H1 (cell line): ENCODE data around the gene U2SURP. TPM values are rescaled to one million over a fixed set of nuclear protein-coding genes. Genes with fewer than 3 reads are reported as not detected.
A peak's percentile ranks its signal among the peaks of the same experiment; 100 is the strongest.

Source experiments
- CTCF ChIA-PET: fragments of 300-600 bp; sonication (Branson Sonifier 250); formaldehyde crosslinking; loops from one replicate; lab custom pipeline; 2021; ENCODE audit not compliant: partially characterized antibody; lab: Charles Lee
- POLR2A ChIA-PET: fragments of 300-600 bp; sonication (Branson Sonifier 250); formaldehyde crosslinking; loops from one replicate; lab custom pipeline; 2021; ENCODE audit warnings: inconsistent platforms; ENCODE audit not compliant: partially characterized antibody; lab: Charles Lee
- DNase-seq, 2 experiments: peaks; one replicate each; pipeline versions ENCODE4 v3.0.0 to v3.0.0-alpha.2; 2010 to 2022; ENCODE audit warnings: low spot score in 2 of 2, low read depth in 1 of 2, mixed read lengths in 1 of 2
- FAIRE-seq: peaks from 2 replicates; lab custom pipeline; 2011; peaks lifted over from hg19 to GRCh38; lab: Jason Lieb, UNC
- H2AFZ ChIP-seq: 2 replicates; pipeline ENCODE4 v1.8.1; 2012; ENCODE audit warnings: low read length, inconsistent platforms
- H2AK5ac ChIP-seq: 2 replicates; pipeline ENCODE4 v1.6.1; 2013; ENCODE audit warnings: low read depth, low read length
- H2BK120ac ChIP-seq: replicated peaks from 2 replicates; pipeline ENCODE3; 2013; ENCODE audit warnings: low read depth, low read length, inconsistent platforms
- H2BK12ac ChIP-seq: 2 replicates; pipeline ENCODE4 v1.6.1; 2013; ENCODE audit warnings: low read depth, low read length
- H2BK15ac ChIP-seq: 2 replicates; pipeline ENCODE4 v1.6.1; 2013; ENCODE audit warnings: low read length
- H2BK20ac ChIP-seq: 2 replicates; pipeline ENCODE4 v1.6.1; 2013; ENCODE audit warnings: low read length
- H2BK5ac ChIP-seq: 2 replicates; pipeline ENCODE4 v1.6.1; 2013; ENCODE audit warnings: low read depth, low read length
- H3K14ac ChIP-seq: 2 replicates; pipeline ENCODE4 v1.6.1; 2013; ENCODE audit warnings: inconsistent platforms; ENCODE audit not compliant: insufficient read length
- H3K18ac ChIP-seq: 2 replicates; pipeline ENCODE4 v1.6.1; 2013; ENCODE audit warnings: low read length; ENCODE audit errors: extremely low read depth
- H3K23ac ChIP-seq: 2 replicates; pipeline ENCODE4 v1.6.1; 2013; ENCODE audit warnings: inconsistent platforms; ENCODE audit not compliant: insufficient read length
- H3K23me2 ChIP-seq: 2 replicates; pipeline ENCODE4 v1.6.1; 2013; ENCODE audit warnings: low read depth, low read length
- H3K27ac ChIP-seq: 2 replicates; pipeline ENCODE4 v1.6.1; 2011; ENCODE audit warnings: low read depth, low read length, inconsistent platforms
- H3K27me3 ChIP-seq, 4 experiments: replicated peaks in 1 of 4; 1 replicate in 1 of 4; 2 replicates in 3 of 4; pipeline versions ENCODE4 v1.6.1 to v1.8.1; 2011 to 2013; ENCODE audit warnings: low read length in 3 of 4, mild to moderate bottlenecking in 3 of 4, inconsistent platforms in 2 of 4, mixed read lengths in 2 of 4, moderate library complexity in 1 of 4; ENCODE audit not compliant: control insufficient read depth in 3 of 4, insufficient read depth in 3 of 4; ENCODE audit errors: extremely low read depth in 1 of 4
- H3K36me3 ChIP-seq, 4 experiments: 2 replicates each; pipeline versions ENCODE4 v1.6.1 to v1.8.1; 2011 to 2013; ENCODE audit warnings: mild to moderate bottlenecking in 4 of 4, low read length in 3 of 4, moderate library complexity in 2 of 4, control low read depth in 1 of 4, inconsistent platforms in 1 of 4; ENCODE audit not compliant: insufficient read depth in 4 of 4, control insufficient read depth in 2 of 4
- H3K4ac ChIP-seq: replicated peaks from 2 replicates; pipeline ENCODE3; 2013; ENCODE audit warnings: low read length, low read depth, mixed read lengths, inconsistent platforms; ENCODE audit not compliant: insufficient read length
- H3K4me1 ChIP-seq, 4 experiments: replicated peaks in 1 of 4; 1 replicate in 1 of 4; 2 replicates in 3 of 4; pipeline versions ENCODE4 v1.6.1 to v1.8.1; 2011 to 2013; ENCODE audit warnings: low read length in 3 of 4, inconsistent platforms in 2 of 4, mixed read lengths in 1 of 4; ENCODE audit not compliant: insufficient read depth in 4 of 4, control insufficient read depth in 3 of 4
- H3K4me2 ChIP-seq, 2 experiments: 2 replicates each; pipeline versions ENCODE4 v1.6.1 to v1.8.1; 2011 to 2013; ENCODE audit warnings: low read depth in 2 of 2, low read length in 2 of 2, control low read depth in 1 of 2, inconsistent platforms in 1 of 2, mild to moderate bottlenecking in 1 of 2; ENCODE audit not compliant: insufficient read depth in 1 of 2
- H3K4me3 ChIP-seq, 4 experiments: fragments of 200-600, 300-600 bp in 1 of 4; sonication (generic), shearing (Covaris generic), sonication (Bioruptor Twin) in 1 of 4; 2 replicates each; pipeline versions ENCODE4 v1.5.1 to v1.8.1; 2011 to 2016; ENCODE audit warnings: low read length in 4 of 4, low read depth in 3 of 4, control low read depth in 2 of 4, inconsistent platforms in 2 of 4, mild to moderate bottlenecking in 2 of 4, mixed read lengths in 1 of 4, moderate library complexity in 1 of 4; ENCODE audit not compliant: insufficient read depth in 2 of 4; ENCODE audit errors: extremely low read depth in 1 of 4
- H3K56ac ChIP-seq: replicated peaks from 2 replicates; pipeline ENCODE3; 2013; ENCODE audit warnings: low read depth, mild to moderate bottlenecking, mixed read lengths, low read length, inconsistent platforms; ENCODE audit not compliant: insufficient read length
- H3K79me1 ChIP-seq: 2 replicates; pipeline ENCODE4 v1.6.1; 2013; ENCODE audit warnings: low read depth, low read length, control low read depth
- H3K79me2 ChIP-seq, 2 experiments: 2 replicates each; pipeline versions ENCODE4 v1.6.1 to v1.8.1; 2012 to 2013; ENCODE audit warnings: low read length in 2 of 2, mild to moderate bottlenecking in 2 of 2, inconsistent platforms in 1 of 2; ENCODE audit not compliant: insufficient read depth in 2 of 2, control insufficient read depth in 1 of 2
- H3K9ac ChIP-seq, 4 experiments: replicated peaks in 1 of 4; 1 replicate in 1 of 4; 2 replicates in 3 of 4; pipeline versions ENCODE4 v1.6.1 to v1.8.1; 2011 to 2013; ENCODE audit warnings: low read depth in 3 of 4, low read length in 3 of 4, control low read depth in 2 of 4, mild to moderate bottlenecking in 2 of 4, moderate library complexity in 2 of 4, inconsistent platforms in 1 of 4; ENCODE audit errors: extremely low read depth in 1 of 4
- H3K9me3 ChIP-seq, 2 experiments: 2 replicates each; pipeline versions ENCODE4 v1.6.1 to v1.8.1; 2012 to 2013; ENCODE audit warnings: mild to moderate bottlenecking in 2 of 2, moderate library complexity in 2 of 2, control low read depth in 1 of 2, inconsistent platforms in 1 of 2, low read depth in 1 of 2, low read length in 1 of 2, mixed read lengths in 1 of 2; ENCODE audit not compliant: insufficient read depth in 2 of 2
- H4K20me1 ChIP-seq, 2 experiments: replicated peaks in 1 of 2; 2 replicates each; pipeline versions ENCODE3 to v1.8.1; 2011 to 2013; ENCODE audit warnings: inconsistent platforms in 2 of 2, low read length in 2 of 2, mild to moderate bottlenecking in 1 of 2; ENCODE audit not compliant: insufficient read depth in 2 of 2, control insufficient read depth in 1 of 2
- H4K5ac ChIP-seq: 2 replicates; pipeline ENCODE4 v1.6.1; 2013; ENCODE audit warnings: low read length, low read depth, mixed read lengths, inconsistent platforms; ENCODE audit not compliant: insufficient read length
- H4K8ac ChIP-seq: 2 replicates; pipeline ENCODE4 v1.8.0; 2013; ENCODE audit warnings: mild to moderate bottlenecking, moderate library complexity, low read length, inconsistent platforms; ENCODE audit not compliant: insufficient read depth; ENCODE audit errors: extremely low read depth
- H4K91ac ChIP-seq: replicated peaks from 2 replicates; pipeline ENCODE3; 2013; ENCODE audit warnings: low read length, mixed read lengths, inconsistent platforms; ENCODE audit not compliant: insufficient read length
- CBX5 ChIP-seq: fragments of 300-800, 300-1000 bp; sonication (generic); IDR thresholded peaks from 2 replicates; pipeline ENCODE4 v1.7.1; 2016; ENCODE audit warnings: antibody characterized with exemption, low read length, low read depth
- WGBS, 2 experiments: shearing (Covaris generic) in 1 of 2; methylation state at CpG; one replicate each; pipeline versions ENCODE4 v1.1.6 to v1.1.7; 2013 to 2015; ENCODE audit warnings: low lambda C conversion rate in 2 of 2, mixed read lengths in 2 of 2, inconsistent platforms in 1 of 2, low coverage in 1 of 2, missing lambda C conversion rate in 1 of 2; ENCODE audit not compliant: insufficient replicate concordance in 2 of 2, insufficient coverage in 1 of 2, insufficient read length in 1 of 2; ENCODE audit errors: extremely low coverage in 1 of 2, missing lambda C conversion rate in 1 of 2; 5-methylcytosine and 5-hydroxymethylcytosine counted together
- polyA plus RNA-seq, 7 experiments: library from polyadenylated mRNA; depleted of rRNA in 3 of 7; stranded (reverse) in 5 of 7; unstranded in 2 of 7; fragments of >200 nt in 5 of 7; fragments of 200-250 nt in 2 of 7; gene quantifications; 1 replicate in 5 of 7; 2 replicates in 1 of 7; 4 replicates in 1 of 7; pipeline versions ENCODE4 v1.2.1 to v1.2.3, GENCODE V29; 2011 to 2013; ENCODE audit warnings: missing spikeins in 2 of 7, mixed read lengths in 2 of 7
- total RNA-seq: library from RNA; stranded (reverse); fragmentation: NEBNext Ultra II Directional; extraction: Animal tissue kit (Norgen Biotek cat#: 25700); gene quantifications from 2 replicates; pipeline ENCODE4 v1.2.1, GENCODE V29; 2021
- TF ChIP-seq, protein P1 (sequence below), 3 experiments: IDR thresholded peaks; 1 replicate in 2 of 3; 2 replicates in 1 of 3; pipeline versions ENCODE4 v1.5.1 to v1.6.1; 2011; ENCODE audit warnings: low read length in 3 of 3, mild to moderate bottlenecking in 3 of 3, inconsistent platforms in 2 of 3, low read depth in 1 of 3, moderate library complexity in 1 of 3; ENCODE audit not compliant: insufficient read depth in 1 of 3; ENCODE audit errors: control extremely low read depth in 1 of 3

U2SURP gene
- total and polyA plus RNA-seq, 2 of the 8 experiments (the other 6 are each of a cell fraction or from before 2014, with no cell fraction given) = 22.2 to 167 TPM

DNA sequence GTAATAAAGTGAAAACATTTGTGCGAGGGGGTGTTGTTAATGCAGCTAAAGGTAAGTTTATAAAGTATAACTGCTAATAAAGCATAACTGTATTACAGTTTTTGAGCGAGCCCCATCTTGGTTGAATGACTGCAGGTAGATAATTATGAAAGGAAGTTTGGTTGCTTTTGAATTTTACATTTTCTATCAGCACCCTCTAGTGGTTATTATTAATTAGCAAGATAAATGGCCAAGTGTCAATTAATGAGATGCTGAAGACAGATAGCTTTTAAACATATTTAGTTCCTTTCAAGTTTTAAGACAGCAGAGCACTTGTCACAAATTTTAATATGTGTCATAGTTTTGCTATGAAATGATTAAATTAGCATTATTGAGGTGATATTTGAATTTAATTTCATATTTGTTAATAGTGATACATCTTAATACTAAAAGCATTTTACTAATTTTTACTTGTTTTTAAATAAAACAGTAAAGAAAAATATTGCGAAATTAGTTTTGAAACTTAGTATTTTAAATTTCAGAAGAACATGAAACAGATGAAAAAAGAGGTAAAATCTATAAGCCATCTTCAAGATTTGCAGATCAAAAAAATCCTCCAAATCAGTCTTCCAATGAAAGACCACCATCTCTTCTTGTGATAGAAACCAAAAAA, 15.1 kb downstream of the U2SURP start:
- no peak overlapping the region for H3K4me2 ChIP-seq
- no peak overlapping the region for H2BK15ac ChIP-seq
- no peak for DNase-seq
- no peak overlapping the region for H2AFZ ChIP-seq
- H3K9ac ChIP-seq = no peak overlapping the region
- H3K27ac ChIP-seq = no peak overlapping the region
- POLR2A ChIA-PET = interaction anchor here (1.2 to 1.4 kb wide), 2 partner anchors 14 to 15 kb away, joined by 4 to 5 read pairs; partner anchors contain the start of gene U2SURP
- H2BK5ac ChIP-seq = no peak overlapping the region
- no peak overlapping the region for H3K4ac ChIP-seq
- H2BK12ac ChIP-seq = no peak overlapping the region
- no peaks in the 10 kb centered on the region for H3K9me3 ChIP-seq
- H4K91ac ChIP-seq = no peak overlapping the region
- no peaks in the 10 kb centered on the region for H3K27me3 ChIP-seq
- no peak overlapping the region for H3K56ac ChIP-seq
- H3K79me2 ChIP-seq = peaks cover 0 to 50% of the 10 kb centered on the region in 2 experiments; a peak in 2 of 4 replicates
- no peak overlapping the region for H3K4me3 ChIP-seq
- 79% methylated on average over 3 of the region's 3 CpGs; no CpG with 5 or more reads in 1 of the 2 experiments for WGBS, 2 experiments
- TF ChIP-seq, protein P1, sequence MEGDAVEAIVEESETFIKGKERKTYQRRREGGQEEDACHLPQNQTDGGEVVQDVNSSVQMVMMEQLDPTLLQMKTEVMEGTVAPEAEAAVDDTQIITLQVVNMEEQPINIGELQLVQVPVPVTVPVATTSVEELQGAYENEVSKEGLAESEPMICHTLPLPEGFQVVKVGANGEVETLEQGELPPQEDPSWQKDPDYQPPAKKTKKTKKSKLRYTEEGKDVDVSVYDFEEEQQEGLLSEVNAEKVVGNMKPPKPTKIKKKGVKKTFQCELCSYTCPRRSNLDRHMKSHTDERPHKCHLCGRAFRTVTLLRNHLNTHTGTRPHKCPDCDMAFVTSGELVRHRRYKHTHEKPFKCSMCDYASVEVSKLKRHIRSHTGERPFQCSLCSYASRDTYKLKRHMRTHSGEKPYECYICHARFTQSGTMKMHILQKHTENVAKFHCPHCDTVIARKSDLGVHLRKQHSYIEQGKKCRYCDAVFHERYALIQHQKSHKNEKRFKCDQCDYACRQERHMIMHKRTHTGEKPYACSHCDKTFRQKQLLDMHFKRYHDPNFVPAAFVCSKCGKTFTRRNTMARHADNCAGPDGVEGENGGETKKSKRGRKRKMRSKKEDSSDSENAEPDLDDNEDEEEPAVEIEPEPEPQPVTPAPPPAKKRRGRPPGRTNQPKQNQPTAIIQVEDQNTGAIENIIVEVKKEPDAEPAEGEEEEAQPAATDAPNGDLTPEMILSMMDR (IDR thresholded peaks at IDR 0.05; ENCODE audit: control extremely low read depth in 1 of 3, insufficient read depth in 1 of 3, low read depth in 1 of 3, low read length in 3 of 3) = peak in 1 of 3 experiments; percentile 36; a peak in 2 of 4 replicates
- no peak for TF ChIP-seq CBX5
- TF ChIP-seq, all 59 proteins: peak for 1
- Histone ChIP-seq H4K5ac (no peak overlapping the region), H2BK20ac (no peak overlapping the region), H3K36me3 (peaks cover 14 to 68% (median 43%) of the 10 kb centered on the region in 4 experiments; a peak in 7 of 8 replicates), H3K23me2 (no peaks in the 10 kb centered on the region), H3K4me1 (no peaks in the 10 kb centered on the region), H2AK5ac (no peak overlapping the region), H3K18ac (no peak overlapping the region), H2BK120ac (no peak overlapping the region), H3K79me1 (no peaks in the 10 kb centered on the region), H3K14ac (no peak overlapping the region), H4K8ac (no peak overlapping the region), H4K20me1 (peaks cover 2 to 3% of the 10 kb centered on the region in 2 experiments), H3K23ac (no peak overlapping the region)
- CTCF ChIA-PET = interaction anchor here (0.9 to 2.1 kb wide), 5 partner anchors 9 to 55 kb away, joined by 5 to 12 read pairs (median 5); partner anchors contain the start of gene U2SURP
- no peak for FAIRE-seq
